Measurements from ENCODE around the gene SYAP1. TPM values are rescaled to one million over a fixed set of nuclear protein-coding genes. Genes with fewer than 3 reads are reported as not detected.

Gene SYAP1
- total and polyA plus RNA-seq, 2 of the 8 experiments (the other 6 are each of a cell fraction or from before 2014, with no cell fraction given): 2.9 to 20.3 TPM

- Histone ChIP-seq H2BK12ac (ENCODE audit: low read depth, low read length) (no peak overlapping the region), H3K79me2 (ENCODE audit: control insufficient read depth in 1 of 2, insufficient read depth in 2 of 2, low read length in 2 of 2) (peaks cover 0 to 14% of the 10 kb centered on the region in 2 experiments; a peak in 1 of 4 replicates), H4K5ac (ENCODE audit: insufficient read length, low read depth, low read length) (no peak overlapping the region), H3K23ac (ENCODE audit: insufficient read length) (no peak overlapping the region), H3K23me2 (ENCODE audit: low read depth, low read length) (peaks cover 3% of the 10 kb centered on the region; the same call in 1 of the 2 replicates), H2BK120ac (replicated peaks; ENCODE audit: low read depth, low read length) (no peak overlapping the region), H3K9ac (replicated peaks in 1 of 4; ENCODE audit: extremely low read depth in 1 of 4, low read depth in 3 of 4, low read length in 3 of 4) (no peak overlapping the region), H4K20me1 (replicated peaks in 1 of 2; ENCODE audit: control insufficient read depth in 1 of 2, insufficient read depth in 2 of 2, low read length in 2 of 2) (no peaks in the 10 kb centered on the region), H3K4ac (replicated peaks; ENCODE audit: insufficient read length, low read depth, low read length) (no peak overlapping the region), H2BK15ac (ENCODE audit: low read length) (no peak overlapping the region), H3K27ac (ENCODE audit: low read depth, low read length) (no peak overlapping the region), H3K4me2 (ENCODE audit: insufficient read depth in 1 of 2, low read depth in 2 of 2, low read length in 2 of 2) (no peak overlapping the region), H3K27me3 (replicated peaks in 1 of 4; ENCODE audit: control insufficient read depth in 3 of 4, extremely low read depth in 1 of 4, insufficient read depth in 3 of 4, low read length in 3 of 4) (no peaks in the 10 kb centered on the region), H3K14ac (ENCODE audit: insufficient read length) (no peak overlapping the region), H3K9me3 (ENCODE audit: insufficient read depth in 2 of 2, low read depth in 1 of 2, low read length in 1 of 2) (no peaks in the 10 kb centered on the region), H4K8ac (ENCODE audit: extremely low read depth, insufficient read depth, low read length) (no peak overlapping the region), H3K56ac (replicated peaks; ENCODE audit: insufficient read length, low read depth, low read length) (no peak overlapping the region), H3K36me3 (ENCODE audit: control insufficient read depth in 2 of 4, insufficient read depth in 4 of 4, low read length in 3 of 4) (peaks cover 0 to 12% (median 4%) of the 10 kb centered on the region in 4 experiments; a peak in 3 of 8 replicates), H4K91ac (replicated peaks; ENCODE audit: insufficient read length, low read length) (no peak overlapping the region), H2BK20ac (ENCODE audit: low read length) (no peak overlapping the region), H2AK5ac (ENCODE audit: low read depth, low read length) (no peak overlapping the region), H2BK5ac (ENCODE audit: low read depth, low read length) (no peak overlapping the region), H3K4me3 (ENCODE audit: extremely low read depth in 1 of 4, insufficient read depth in 2 of 4, low read depth in 3 of 4, low read length in 4 of 4) (no peak overlapping the region), H2AFZ (ENCODE audit: low read length) (no peak overlapping the region), H3K79me1 (ENCODE audit: low read depth, low read length) (no peaks in the 10 kb centered on the region), H3K18ac (ENCODE audit: extremely low read depth, low read length) (no peak overlapping the region), H3K4me1 (replicated peaks in 1 of 4; ENCODE audit: control insufficient read depth in 3 of 4, insufficient read depth in 4 of 4, low read length in 3 of 4) (peaks cover 0 to 2% (median 0%) of the 10 kb centered on the region in 4 experiments; a peak in 2 of 7 replicates)
- POLR2A ChIA-PET (ENCODE audit: partially characterized antibody): interaction anchor here (1.1 to 2.0 kb wide), 2 partner anchors 12 to 13 kb away, joined by 3 to 6 read pairs; partner anchors contain the start of gene SYAP1
- CTCF ChIA-PET (ENCODE audit: partially characterized antibody): no interaction called here
- DNase-seq (ENCODE audit: low read depth in 1 of 2, low spot score in 2 of 2): no peak
- FAIRE-seq: no peak
- 94% methylated on average over 3 of the region's 3 CpGs; no CpG with 5 or more reads in 1 of the 2 experiments for WGBS, 2 experiments (ENCODE audit: extremely low coverage in 1 of 2, insufficient coverage in 1 of 2, insufficient read length in 1 of 2, insufficient replicate concordance in 2 of 2, low coverage in 1 of 2, low lambda C conversion rate in 2 of 2, missing lambda C conversion rate in 1 of 2)
- no peak for TF ChIP-seq SRF (IDR thresholded peaks at IDR 0.05; ENCODE audit: low read depth, low read length)
- TF ChIP-seq PHF8 (conservative IDR thresholded peaks at IDR 0.05; ENCODE audit: low read depth, low read length): no peak
- no peak for TF ChIP-seq E2F6 (IDR thresholded peaks at IDR 0.05)
- TF ChIP-seq SIN3A (conservative IDR thresholded peaks at IDR 0.05 in 1 of 2, IDR thresholded peaks at IDR 0.05 in 1 of 2; ENCODE audit: low read depth in 1 of 2, low read length in 2 of 2): no peak
- TF ChIP-seq JUN (IDR thresholded peaks at IDR 0.05; ENCODE audit: low read depth, low read length): no peak
- no peak for TF ChIP-seq CBX8 (IDR thresholded peaks at IDR 0.05; ENCODE audit: borderline replicate concordance, low read depth, low read length)
- no peak for TF ChIP-seq SIX5 (IDR thresholded peaks at IDR 0.05; ENCODE audit: low read depth, low read length)
- TF ChIP-seq RNF2 (IDR thresholded peaks at IDR 0.05; ENCODE audit: borderline replicate concordance, low read depth, low read length, missing control alignments, poor library complexity, severe bottlenecking): no peak
- no peak for TF ChIP-seq SP4 (IDR thresholded peaks at IDR 0.05; ENCODE audit: low read length)
- no peak for TF ChIP-seq RFX5 (IDR thresholded peaks at IDR 0.05; ENCODE audit: borderline replicate concordance, low read depth, low read length)
- TF ChIP-seq FOSL1 (IDR thresholded peaks at IDR 0.05; ENCODE audit: insufficient read depth, low read depth, low read length): no peak
- TF ChIP-seq RAD21 (IDR thresholded peaks at IDR 0.05 in 1 of 2, conservative IDR thresholded peaks at IDR 0.05 in 1 of 2; ENCODE audit: low read depth in 2 of 2, low read length in 2 of 2): no peak
Observed at GRCh38 chrX:16708016-16708415, 11.4 kb upstream of the SYAP1 start.
